Fibroblast of mammary gland (primary cell): ENCODE results near the gene GPR12.

Source experiments
- DNase-seq: peaks from one replicate; pipeline ENCODE4 v3.0.0-alpha.2; 2010; ENCODE audit warnings: low read depth
- H3K4me3 ChIP-seq: 2 replicates; pipeline ENCODE4 v1.5.1; 2011; ENCODE audit warnings: low read depth, mild to moderate bottlenecking, low read length, moderate library complexity; ENCODE audit not compliant: control insufficient read depth
- CTCF ChIP-seq: conservative IDR thresholded peaks from 2 replicates; pipeline ENCODE4 v1.5.1; 2011; ENCODE audit warnings: low read depth, low read length, inconsistent platforms; ENCODE audit not compliant: control insufficient read depth, insufficient read depth

Gene GPR12, protein sequence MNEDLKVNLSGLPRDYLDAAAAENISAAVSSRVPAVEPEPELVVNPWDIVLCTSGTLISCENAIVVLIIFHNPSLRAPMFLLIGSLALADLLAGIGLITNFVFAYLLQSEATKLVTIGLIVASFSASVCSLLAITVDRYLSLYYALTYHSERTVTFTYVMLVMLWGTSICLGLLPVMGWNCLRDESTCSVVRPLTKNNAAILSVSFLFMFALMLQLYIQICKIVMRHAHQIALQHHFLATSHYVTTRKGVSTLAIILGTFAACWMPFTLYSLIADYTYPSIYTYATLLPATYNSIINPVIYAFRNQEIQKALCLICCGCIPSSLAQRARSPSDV

DNA sequence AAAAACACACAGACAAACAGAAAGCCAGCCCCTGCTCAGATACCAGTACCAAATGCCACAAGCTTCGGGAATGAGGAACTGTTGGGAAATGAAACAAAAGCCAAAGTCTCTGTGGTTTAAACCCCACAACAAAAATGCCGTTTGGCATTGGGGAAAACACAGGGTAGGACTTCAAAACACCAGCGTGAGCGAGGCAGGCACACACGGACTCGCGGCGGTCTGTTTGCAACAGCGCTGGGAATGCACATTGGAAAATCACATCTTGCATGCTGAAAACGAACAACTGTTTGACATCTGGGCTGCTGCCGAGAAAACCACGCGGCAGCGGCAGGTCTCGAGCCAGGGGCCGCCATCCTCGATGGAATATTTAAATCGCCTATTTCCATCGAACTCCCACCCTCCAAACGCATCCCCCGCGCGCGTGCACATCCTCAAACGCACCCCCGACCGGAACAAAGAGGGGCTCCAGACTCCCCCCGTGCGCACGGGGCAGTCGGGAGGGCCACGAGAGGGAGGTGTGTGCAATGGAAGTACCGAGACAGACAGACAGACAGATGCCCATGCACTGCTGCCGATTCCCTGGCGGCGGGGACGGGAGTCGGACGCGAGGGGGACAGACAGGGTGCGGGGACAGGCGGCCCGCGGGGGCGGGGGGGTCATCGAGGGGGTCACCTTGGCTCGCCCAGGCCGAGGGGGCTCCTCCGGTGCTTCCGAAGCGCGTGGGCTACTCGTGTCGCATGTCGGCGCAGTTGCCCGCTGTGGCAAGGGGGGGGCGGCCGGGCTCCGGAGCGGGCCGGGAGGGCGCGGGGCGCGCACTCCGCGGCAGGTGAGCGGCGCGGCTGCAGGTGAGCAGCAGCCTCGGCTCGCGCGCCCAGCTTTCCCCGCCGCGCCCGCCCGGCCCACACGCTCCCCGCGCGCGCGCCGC lies at the start of gene GPR12:
TSS of gene GPR12 (minus strand) at position 880 of the 925 bp plus-strand sequence. CDS start 959 bp downstream, outside the sequence.
- DNase-seq, result no peak
- no peak within 1 kb of the TSS for H3K4me3 ChIP-seq
- TF ChIP-seq CTCF, result no peak

DNA sequence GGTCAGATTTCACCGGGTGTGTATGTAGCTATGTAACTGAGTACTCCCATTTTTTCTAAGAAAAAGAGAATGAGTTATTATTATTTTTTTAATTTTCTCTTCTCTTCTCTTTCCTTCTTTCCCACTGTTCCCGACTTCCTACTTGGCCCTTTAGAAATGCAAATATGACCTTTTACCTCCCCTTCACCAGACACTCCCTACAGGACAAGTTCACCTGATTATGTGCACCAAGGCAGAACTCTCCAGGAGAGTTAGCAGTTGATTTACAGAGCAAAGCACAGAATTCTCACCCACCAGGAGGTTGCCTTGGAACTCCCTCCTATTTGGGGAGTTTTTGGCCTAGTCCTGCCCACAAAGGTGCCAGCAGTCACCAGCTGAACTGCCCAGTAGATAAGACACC lies 49.5 kb upstream of the GPR12 start:
- no peak for TF ChIP-seq CTCF
- no peak overlapping the region for H3K4me3 ChIP-seq
- no peak for DNase-seq

GRCh38 chr13:26806891-26807290 lies 46.3 kb upstream of the GPR12 start:
- no peak overlapping the region for H3K4me3 ChIP-seq
- TF ChIP-seq CTCF, result no peak
- no peak for DNase-seq

DNA sequence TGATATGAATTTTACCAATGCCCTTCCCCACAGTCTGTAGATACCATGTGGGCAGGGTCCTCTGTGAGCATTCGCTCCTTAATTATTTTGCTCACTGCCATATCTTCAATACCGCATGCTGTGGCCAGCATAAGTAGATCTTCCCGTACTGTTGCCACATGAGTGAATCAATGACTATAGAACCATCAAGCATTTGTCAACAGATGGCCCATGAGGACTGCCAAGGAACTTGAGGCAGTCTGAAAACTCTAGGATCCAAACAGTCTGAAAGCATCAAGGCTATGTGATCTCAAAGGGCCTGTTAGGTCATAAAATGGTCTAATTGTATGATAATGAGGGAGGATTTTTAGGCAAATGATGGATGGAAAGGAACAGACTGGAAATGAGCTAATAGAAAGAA lies 27.4 kb upstream of the GPR12 start:
- no peak for TF ChIP-seq CTCF
- H3K4me3 ChIP-seq, result no peak overlapping the region
- no peak for DNase-seq

DNA sequence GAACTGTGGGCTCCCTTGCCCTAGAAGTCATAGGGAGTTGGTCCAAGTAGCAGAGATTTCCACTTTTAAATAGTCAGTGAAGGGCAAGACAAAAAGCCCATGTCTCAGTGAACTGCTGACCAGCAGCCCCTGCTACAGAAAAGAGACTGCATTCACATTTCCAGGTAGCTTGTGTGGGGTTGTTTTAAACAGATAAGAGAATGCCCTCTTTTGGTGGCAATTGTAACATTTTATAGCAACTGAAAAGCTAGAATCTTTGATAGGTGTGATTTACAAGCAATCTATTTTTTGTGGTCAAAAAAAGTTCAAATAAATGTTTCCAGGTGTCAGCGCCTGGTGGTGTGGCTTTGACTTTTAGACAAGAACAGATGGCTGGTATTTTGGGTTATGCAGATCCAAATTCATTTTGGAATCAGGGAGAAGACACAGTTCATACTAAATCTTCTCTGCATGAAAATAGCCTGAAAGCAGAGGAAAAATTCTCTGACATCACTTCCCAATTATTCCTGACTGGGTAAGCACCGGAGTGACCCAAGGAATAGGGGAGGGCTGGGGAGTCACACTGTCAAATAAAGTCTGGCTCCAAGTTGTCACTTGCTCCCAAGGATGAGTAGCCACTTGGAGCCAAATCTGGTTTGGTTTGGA lies 26.2 kb upstream of the GPR12 start:
- no peak for TF ChIP-seq CTCF
- H3K4me3 ChIP-seq, result no peak overlapping the region
- no peak for DNase-seq

DNA sequence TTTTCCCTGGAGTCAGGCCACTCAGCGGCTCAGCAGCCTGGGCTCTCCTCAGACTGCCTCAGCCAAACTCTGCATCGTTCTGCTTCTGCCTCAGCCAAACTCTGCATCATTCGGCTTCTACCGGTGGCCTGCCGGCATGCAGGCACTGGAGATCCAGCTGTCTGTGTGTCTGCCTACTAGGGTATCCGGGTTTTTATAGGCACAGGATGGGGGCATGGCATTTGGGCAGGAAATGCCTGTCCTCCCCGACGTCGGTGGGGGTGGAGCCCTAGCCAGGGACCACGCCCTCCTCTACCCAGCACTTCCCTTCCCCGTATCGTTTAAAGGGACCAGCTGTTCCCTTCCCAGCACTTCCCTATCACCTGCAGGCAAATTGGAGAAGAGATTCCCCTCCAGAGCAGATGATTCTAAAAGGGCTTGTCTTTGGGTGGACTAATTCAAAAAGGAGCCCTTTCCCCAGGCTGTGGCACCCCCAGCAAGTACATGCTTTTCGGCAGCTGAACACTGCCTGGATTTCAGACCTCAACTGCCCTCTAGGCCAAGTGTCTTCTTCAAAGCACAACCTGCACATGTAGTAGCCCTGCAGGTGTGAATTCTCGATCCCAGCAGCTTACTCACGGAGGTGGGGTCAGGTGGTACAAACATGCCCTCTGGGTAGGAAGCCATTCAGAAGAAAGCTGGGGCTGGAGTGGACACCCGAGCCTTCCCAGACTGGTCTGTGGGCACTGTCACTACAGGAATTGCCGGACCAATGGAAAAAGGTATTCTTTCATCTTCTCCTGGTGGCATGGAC lies 25.4 kb upstream of the GPR12 start:
- no peak for TF ChIP-seq CTCF
- peak; percentile 1 for DNase-seq
- no peak overlapping the region for H3K4me3 ChIP-seq
